HepG2 (cell line): Measurements from ENCODE around the gene RBM26. TPM values are rescaled to one million over a fixed set of nuclear protein-coding genes. Genes with fewer than 3 reads are reported as not detected.

Source experiments
- ATAC-seq: fragments of 200-7000 bp; cut with Tn5 transposase; 3 replicates; pipeline ENCODE4 v1.9.1; 2020; ENCODE audit warnings: mild to moderate bottlenecking, moderate library complexity
- BruUV-seq: library from RNA; stranded (reverse); fragments of 400-500 nt; replicated peaks from 2 replicates; lab custom pipeline; 2021; lab: Mats Ljungman, UMichigan
- CTCF ChIA-PET: fragments of 300-600 bp; formaldehyde crosslinking; extraction: SDS; loops from one replicate; lab custom pipeline; 2021; ENCODE audit warnings: low total read pairs, inconsistent platforms, low intra/inter-chr PET ratio; lab: Yijun Ruan, JAX
- POLR2A ChIA-PET: fragments of 350-600 bp; sonication (Branson Sonifier 250); formaldehyde crosslinking; loops from one replicate; lab custom pipeline; 2020; ENCODE audit warnings: antibody characterized with exemption, inconsistent platforms; lab: Yijun Ruan, JAX
- DNase-seq: peaks from one replicate; pipeline ENCODE4 v3.0.0-alpha.2; 2015; ENCODE audit warnings: low spot score
- FAIRE-seq: peaks from 3 replicates; lab custom pipeline; 2011; peaks lifted over from hg19 to GRCh38; lab: Jason Lieb, UNC
- H2AFZ ChIP-seq: one replicate; pipeline ENCODE4 v1.6.1; 2011; ENCODE audit warnings: low read length, inconsistent platforms
- H3K27ac ChIP-seq: fragments of 300-600 bp; 3 replicates; pipeline ENCODE4 v1.8.0; 2011; ENCODE audit warnings: mixed run types, mild to moderate bottlenecking, mixed read lengths, low read length, inconsistent platforms; ENCODE audit not compliant: insufficient read depth; ENCODE audit errors: extremely low read length
- H3K27me3 ChIP-seq, 2 experiments: fragments of 200-600 bp in 1 of 2; 2 replicates in 1 of 2; 3 replicates in 1 of 2; pipeline versions ENCODE4 v1.6.0 to v1.8.0; 2011; ENCODE audit warnings: low read length in 2 of 2, mild to moderate bottlenecking in 2 of 2, moderate library complexity in 2 of 2, inconsistent platforms in 1 of 2; ENCODE audit not compliant: insufficient read depth in 2 of 2, control insufficient read depth in 1 of 2
- H3K36me3 ChIP-seq, 2 experiments: fragments of 200-600 bp in 1 of 2; replicated peaks in 1 of 2; 2 replicates in 1 of 2; 3 replicates in 1 of 2; pipeline versions ENCODE4 v1.5.1 to v1.8.0; 2011; ENCODE audit warnings: low read length in 2 of 2, inconsistent platforms in 1 of 2; ENCODE audit not compliant: insufficient read depth in 2 of 2, control insufficient read depth in 1 of 2
- H3K4me1 ChIP-seq: 2 replicates; pipeline ENCODE4 v1.5.1; 2012; ENCODE audit warnings: low read length, inconsistent platforms; ENCODE audit not compliant: insufficient read depth
- H3K4me2 ChIP-seq: 2 replicates; pipeline ENCODE4 v1.6.0; 2011; ENCODE audit warnings: low read depth, low read length, inconsistent platforms
- H3K4me3 ChIP-seq, 3 experiments: fragments of 200-600 bp in 1 of 3; sonication (generic), shearing (Covaris generic) in 1 of 3; replicated peaks in 1 of 3; 2 replicates each; pipeline ENCODE4 v1.5.1; 2011 to 2016; ENCODE audit warnings: low read length in 3 of 3, inconsistent platforms in 2 of 3, low read depth in 2 of 3, mild to moderate bottlenecking in 2 of 3, control low read depth in 1 of 3, mixed read lengths in 1 of 3; ENCODE audit not compliant: insufficient read depth in 1 of 3
- H3K79me2 ChIP-seq: one replicate; pipeline ENCODE4 v1.6.1; 2011; ENCODE audit warnings: low read length, inconsistent platforms; ENCODE audit not compliant: insufficient read depth
- H3K9ac ChIP-seq: 2 replicates; pipeline ENCODE4 v1.6.0; 2011; ENCODE audit warnings: mild to moderate bottlenecking, low read depth, low read length, inconsistent platforms; ENCODE audit not compliant: insufficient read depth
- H3K9me3 ChIP-seq: 2 replicates; pipeline ENCODE4 v1.5.1; 2012; ENCODE audit warnings: mild to moderate bottlenecking, low read length
- H4K20me1 ChIP-seq: 2 replicates; pipeline ENCODE4 v1.6.0; 2011; ENCODE audit warnings: inconsistent platforms, mild to moderate bottlenecking, low read length, moderate library complexity; ENCODE audit not compliant: insufficient read depth
- AGO1 ChIP-seq: fragments of 200-400 bp; formaldehyde crosslinking; IDR thresholded peaks from 2 replicates; pipeline ENCODE4 v1.6.1; 2017; ENCODE audit warnings: mild to moderate bottlenecking, low read depth, low read length, moderate library complexity; ENCODE audit not compliant: poor library complexity, severe bottlenecking
- CBX1 ChIP-seq: IDR thresholded peaks from one replicate; pipeline ENCODE4 v1.6.1; 2016; ENCODE audit warnings: antibody characterized with exemption, low read depth
- HNRNPL ChIP-seq: fragments of 200-400 bp; formaldehyde crosslinking; IDR thresholded peaks from 2 replicates; pipeline ENCODE4 v1.6.1; 2017; ENCODE audit warnings: mild to moderate bottlenecking, low read depth, low read length
- KAT2B ChIP-seq: fragments of 150-350 bp; IDR thresholded peaks from 2 replicates; pipeline ENCODE4 v1.6.1; 2014; ENCODE audit warnings: low read depth, low read length, borderline replicate concordance
- KLF13 ChIP-seq: sonication (generic); formaldehyde crosslinking; IDR thresholded peaks from 2 replicates; pipeline ENCODE4 v1.4.0; 2020; ENCODE audit warnings: mild to moderate bottlenecking, missing genetic modification reagents
- KLF16 ChIP-seq, 2 experiments: sonication (generic) in 1 of 2; formaldehyde crosslinking in 1 of 2; IDR thresholded peaks; 2 replicates each; pipeline versions ENCODE4 v1.6.1 to v1.8.0; 2016 to 2023; ENCODE audit warnings: missing genetic modification reagents in 2 of 2, missing compliant biosample characterization in 1 of 2
- PHF5A ChIP-seq: IDR thresholded peaks from one replicate; pipeline ENCODE4 v1.6.1; 2018; ENCODE audit warnings: low read depth, missing genetic modification reagents; ENCODE audit not compliant: unreplicated experiment
- SMC3 ChIP-seq: IDR thresholded peaks from 2 replicates; pipeline ENCODE4 v1.6.1; 2011; ENCODE audit warnings: low read length, improper control_type of control experiment
- XRCC5 ChIP-seq: fragments of 200-400 bp; formaldehyde crosslinking; optimal IDR thresholded peaks from 2 replicates; pipeline ENCODE3; 2017; ENCODE audit warnings: mild to moderate bottlenecking, low read length
- ZBTB38 ChIP-seq: sonication (generic); formaldehyde crosslinking; IDR thresholded peaks from 2 replicates; pipeline ENCODE4 v1.5.1; 2020; ENCODE audit warnings: mild to moderate bottlenecking, missing genetic modification reagents
- ZNF292 ChIP-seq: sonication (generic); formaldehyde crosslinking; IDR thresholded peaks from 2 replicates; pipeline ENCODE4 v1.8.1; 2022; ENCODE audit warnings: mild to moderate bottlenecking, low read depth, missing genetic modification reagents, borderline replicate concordance
- ZNF367 ChIP-seq: sonication (generic); formaldehyde crosslinking; IDR thresholded peaks from 2 replicates; pipeline ENCODE4 v1.4.0; 2020; ENCODE audit warnings: missing genetic modification reagents, borderline replicate concordance
- WGBS: methylation state at CpG from one replicate; pipeline ENCODE4 v1.1.6; 2017; ENCODE audit warnings: low lambda C conversion rate; 5-methylcytosine and 5-hydroxymethylcytosine counted together
- in situ Hi-C: cut with HindIII; loops from 2 replicates; pipeline ENCODE4 v1.10.0; 2017; ENCODE audit warnings: low pct_unique_long_range_greater_than_20kb; ENCODE audit not compliant: extremely low pct_ligation_motif_present
- intact Hi-C: fragments of 100-400 bp; cut with micrococcal nuclease; formaldehyde crosslinking; loops from one replicate; pipeline ENCODE4 v1.10.0; 2022; ENCODE audit not compliant: unreplicated experiment
- polyA plus RNA-seq, 8 experiments: library from polyadenylated mRNA; depleted of rRNA in 3 of 8; stranded (reverse) in 7 of 8; unstranded in 1 of 8; fragments of >200 nt; fragmentation: Illumina TruSeq in 4 of 8; extraction: Trizol in 4 of 8; gene quantifications; 2 replicates each; pipeline versions ENCODE4 v1.2.1 to v1.2.3, GENCODE V29; 2011 to 2016; ENCODE audit warnings: low read depth in 4 of 8, missing spikeins in 1 of 8, mixed read lengths in 1 of 8; ENCODE audit not compliant: insufficient read depth in 1 of 8
- total RNA-seq, 5 experiments: library from RNA; depleted of rRNA; stranded (reverse); fragments of >200 nt; fragmentation: Illumina TruSeq; extraction: Trizol; gene quantifications; 2 replicates each; pipeline ENCODE4 v1.2.3, GENCODE V29; 2016; ENCODE audit warnings: low read depth in 1 of 5
- TF ChIP-seq, protein P1 (sequence below): sonication (generic); formaldehyde crosslinking; IDR thresholded peaks from 2 replicates; pipeline ENCODE4 v1.8.1; 2023; ENCODE audit warnings: missing genetic modification reagents, inconsistent platforms, borderline replicate concordance
- TF ChIP-seq, protein P2 (sequence below): IDR thresholded peaks from 2 replicates; pipeline ENCODE4 v1.6.1; 2012; ENCODE audit warnings: low read depth, low read length, improper control_type of control experiment
- TF ChIP-seq, protein P3 (sequence below): sonication (generic); formaldehyde crosslinking; IDR thresholded peaks from 2 replicates; pipeline ENCODE4 v1.9.0; 2021; ENCODE audit warnings: missing genetic modification reagents, borderline replicate concordance

RBM26 gene
- total and polyA plus RNA-seq, 2 of the 13 experiments (the other 11 are each of a cell fraction or from before 2014, with no cell fraction given), result 19.4 to 34.4 TPM

DNA sequence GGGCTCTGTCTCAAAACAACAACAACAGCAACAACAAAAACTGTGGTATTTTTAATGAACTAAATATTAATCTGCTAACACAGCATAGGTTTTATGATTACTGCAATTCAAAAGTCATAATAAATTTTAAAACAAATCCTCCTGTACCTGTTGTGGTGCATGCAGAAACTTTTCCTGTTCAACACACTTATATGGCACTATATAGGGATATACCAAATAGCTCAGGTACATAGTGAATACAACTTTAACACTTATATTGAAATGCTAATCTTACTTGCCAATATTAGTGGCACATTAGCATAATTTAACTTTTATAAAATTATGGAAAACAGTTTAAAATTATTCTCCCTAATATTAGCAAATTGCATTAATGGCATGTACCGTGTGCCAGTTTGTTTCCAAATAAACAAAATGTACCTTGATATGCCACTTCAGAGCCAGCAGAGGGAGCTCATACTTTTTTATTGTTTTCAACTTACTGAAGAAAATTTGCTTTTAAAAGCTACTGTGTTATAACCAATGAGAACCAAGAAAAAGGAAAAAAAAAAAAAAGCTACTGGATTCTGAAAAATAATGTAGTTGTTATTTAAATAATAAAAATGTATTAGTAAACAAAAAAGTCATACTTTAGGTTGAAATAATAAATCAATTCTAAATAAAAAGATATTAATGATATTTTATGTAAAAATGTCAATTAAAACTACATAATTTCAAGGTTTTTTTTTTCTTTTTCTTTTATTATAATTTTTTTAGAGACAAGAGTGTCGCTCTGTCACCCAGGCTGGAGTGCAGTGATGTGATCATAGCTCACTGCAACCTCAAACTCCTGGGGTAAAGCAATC lies 18.0 kb upstream of the RBM26 start:
- no peak overlapping the region for H3K4me3 ChIP-seq
- TF ChIP-seq AGO1 (no peak), CBX1 (no peak), KLF16 (CRISPR knock-in tag; IDR thresholded peaks at IDR 0.05) (no peak), ZNF292 (CRISPR knock-in tag) (no peak), PHF5A (no peak), KLF13 (CRISPR knock-in tag) (no peak), ZNF367 (no peak), SMC3 (peak; percentile 86), XRCC5 (no peak), ZBTB38 (CRISPR knock-in tag) (no peak), KAT2B (no peak), HNRNPL (no peak)
- TF ChIP-seq, protein P1, sequence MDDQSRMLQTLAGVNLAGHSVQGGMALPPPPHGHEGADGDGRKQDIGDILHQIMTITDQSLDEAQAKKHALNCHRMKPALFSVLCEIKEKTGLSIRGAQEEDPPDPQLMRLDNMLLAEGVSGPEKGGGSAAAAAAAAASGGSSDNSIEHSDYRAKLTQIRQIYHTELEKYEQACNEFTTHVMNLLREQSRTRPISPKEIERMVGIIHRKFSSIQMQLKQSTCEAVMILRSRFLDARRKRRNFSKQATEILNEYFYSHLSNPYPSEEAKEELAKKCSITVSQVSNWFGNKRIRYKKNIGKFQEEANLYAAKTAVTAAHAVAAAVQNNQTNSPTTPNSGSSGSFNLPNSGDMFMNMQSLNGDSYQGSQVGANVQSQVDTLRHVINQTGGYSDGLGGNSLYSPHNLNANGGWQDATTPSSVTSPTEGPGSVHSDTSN (CRISPR knock-in tag), result no peak
- TF ChIP-seq, protein P2, sequence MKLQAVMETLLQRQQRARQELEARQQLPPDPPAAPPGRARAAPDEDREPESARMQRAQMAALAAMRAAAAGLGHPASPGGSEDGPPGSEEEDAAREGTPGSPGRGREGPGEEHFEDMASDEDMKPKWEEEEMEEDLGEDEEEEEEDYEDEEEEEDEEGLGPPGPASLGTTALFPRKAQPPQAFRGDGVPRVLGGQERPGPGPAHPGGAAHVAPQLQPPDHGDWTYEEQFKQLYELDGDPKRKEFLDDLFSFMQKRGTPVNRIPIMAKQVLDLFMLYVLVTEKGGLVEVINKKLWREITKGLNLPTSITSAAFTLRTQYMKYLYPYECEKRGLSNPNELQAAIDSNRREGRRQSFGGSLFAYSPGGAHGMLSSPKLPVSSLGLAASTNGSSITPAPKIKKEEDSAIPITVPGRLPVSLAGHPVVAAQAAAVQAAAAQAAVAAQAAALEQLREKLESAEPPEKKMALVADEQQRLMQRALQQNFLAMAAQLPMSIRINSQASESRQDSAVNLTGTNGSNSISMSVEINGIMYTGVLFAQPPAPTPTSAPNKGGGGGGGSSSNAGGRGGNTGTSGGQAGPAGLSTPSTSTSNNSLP, result peak; percentile 53; the same call in 1 of the 2 replicates
- TF ChIP-seq, protein P3, sequence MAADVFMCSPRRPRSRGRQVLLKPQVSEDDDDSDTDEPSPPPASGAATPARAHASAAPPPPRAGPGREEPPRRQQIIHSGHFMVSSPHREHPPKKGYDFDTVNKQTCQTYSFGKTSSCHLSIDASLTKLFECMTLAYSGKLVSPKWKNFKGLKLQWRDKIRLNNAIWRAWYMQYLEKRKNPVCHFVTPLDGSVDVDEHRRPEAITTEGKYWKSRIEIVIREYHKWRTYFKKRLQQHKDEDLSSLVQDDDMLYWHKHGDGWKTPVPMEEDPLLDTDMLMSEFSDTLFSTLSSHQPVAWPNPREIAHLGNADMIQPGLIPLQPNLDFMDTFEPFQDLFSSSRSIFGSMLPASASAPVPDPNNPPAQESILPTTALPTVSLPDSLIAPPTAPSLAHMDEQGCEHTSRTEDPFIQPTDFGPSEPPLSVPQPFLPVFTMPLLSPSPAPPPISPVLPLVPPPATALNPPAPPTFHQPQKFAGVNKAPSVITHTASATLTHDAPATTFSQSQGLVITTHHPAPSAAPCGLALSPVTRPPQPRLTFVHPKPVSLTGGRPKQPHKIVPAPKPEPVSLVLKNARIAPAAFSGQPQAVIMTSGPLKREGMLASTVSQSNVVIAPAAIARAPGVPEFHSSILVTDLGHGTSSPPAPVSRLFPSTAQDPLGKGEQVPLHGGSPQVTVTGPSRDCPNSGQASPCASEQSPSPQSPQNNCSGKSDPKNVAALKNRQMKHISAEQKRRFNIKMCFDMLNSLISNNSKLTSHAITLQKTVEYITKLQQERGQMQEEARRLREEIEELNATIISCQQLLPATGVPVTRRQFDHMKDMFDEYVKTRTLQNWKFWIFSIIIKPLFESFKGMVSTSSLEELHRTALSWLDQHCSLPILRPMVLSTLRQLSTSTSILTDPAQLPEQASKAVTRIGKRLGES (CRISPR knock-in tag), result no peak

More for the DNA sequence above, 18.0 kb upstream of the RBM26 start:
- H2AFZ ChIP-seq, result no peak overlapping the region
- intact Hi-C loops, result loop anchor here (1.0 to 5.0 kb wide), 2 partner anchors 58 to 117 kb away; partner anchors contain the start of gene NDFIP2
- no peak overlapping the region for H3K27ac ChIP-seq
- in situ Hi-C loops, result loop anchor here (5.0 to 25.0 kb wide), 2 partner anchors 118 to 913 kb away; partner anchors contain the start of gene SPRY2
- ChIA-PET CTCF (interaction anchor here (1.4 to 5.0 kb wide), 2 partner anchors 113 to 117 kb away, joined by 3 to 59 read pairs; no protein-coding TSS in a partner anchor), POLR2A (interaction anchor here (1.0 to 1.2 kb wide), 2 partner anchors 18 to 116 kb away, joined by 3 to 5 read pairs; partner anchors contain the start of gene RBM26)
- H3K4me2 ChIP-seq, result no peak overlapping the region
- H3K9ac ChIP-seq, result no peak overlapping the region
- 16% methylated on average over 2 of the region's 2 CpGs for WGBS
- no peaks in the 10 kb centered on the region for H3K27me3 ChIP-seq
- peak; percentile 37 for FAIRE-seq
- peak; percentile 29 for DNase-seq
- H4K20me1 ChIP-seq, result no peaks in the 10 kb centered on the region
- BruUV-seq, result no TSS peak
- no peaks in the 10 kb centered on the region for H3K36me3 ChIP-seq
- no peaks in the 10 kb centered on the region for H3K4me1 ChIP-seq
- no peaks in the 10 kb centered on the region for H3K79me2 ChIP-seq
- ATAC-seq, result peak; percentile 56; the same call in 2 of the 3 replicates
- no peaks in the 10 kb centered on the region for H3K9me3 ChIP-seq
